ENCODE results near the gene SLC16A10. TPM values are rescaled to one million over a fixed set of nuclear protein-coding genes. Genes with fewer than 3 reads are reported as not detected.

The SLC16A10 gene
- total and polyA plus RNA-seq, 7 donors = under 0.01 to 1.2 (median 0.83) TPM

DNA sequence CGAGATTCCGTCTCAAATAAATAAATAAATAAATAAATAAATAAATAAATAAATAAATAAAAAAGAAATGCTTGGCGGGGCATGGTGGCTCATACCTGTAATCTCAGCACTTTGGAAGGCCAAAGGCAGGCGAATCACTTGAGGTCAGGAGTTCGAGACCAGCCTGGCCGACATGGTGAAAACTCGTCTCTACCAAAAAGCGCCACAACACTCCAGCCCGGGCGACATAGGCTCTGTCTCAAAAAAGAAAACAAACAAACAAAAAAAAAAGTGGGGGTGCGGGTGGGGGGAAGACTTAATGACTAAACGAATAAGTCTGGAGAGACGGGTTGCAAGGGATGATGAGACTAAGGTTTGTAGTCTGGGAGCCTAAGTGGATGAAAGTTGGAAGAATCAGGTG is 170.7 kb downstream of the SLC16A10 start:
- Histone ChIP-seq H3K9me3 (no peaks in the 10 kb centered on the region), H3K36me3 (no peaks in the 10 kb centered on the region), H3K27me3 (peaks cover 0 to 7% (median 0%) of the 10 kb centered on the region in 3 donors), H3K27ac (no peak overlapping the region), H3K4me3 (no peak overlapping the region), H3K4me1 (peaks cover 0 to 34% (median 17%) of the 10 kb centered on the region in 4 donors)
- no peak for TF ChIP-seq POLR2AphosphoS5 (IDR thresholded peaks at IDR 0.05)
- TF ChIP-seq, protein P1, sequence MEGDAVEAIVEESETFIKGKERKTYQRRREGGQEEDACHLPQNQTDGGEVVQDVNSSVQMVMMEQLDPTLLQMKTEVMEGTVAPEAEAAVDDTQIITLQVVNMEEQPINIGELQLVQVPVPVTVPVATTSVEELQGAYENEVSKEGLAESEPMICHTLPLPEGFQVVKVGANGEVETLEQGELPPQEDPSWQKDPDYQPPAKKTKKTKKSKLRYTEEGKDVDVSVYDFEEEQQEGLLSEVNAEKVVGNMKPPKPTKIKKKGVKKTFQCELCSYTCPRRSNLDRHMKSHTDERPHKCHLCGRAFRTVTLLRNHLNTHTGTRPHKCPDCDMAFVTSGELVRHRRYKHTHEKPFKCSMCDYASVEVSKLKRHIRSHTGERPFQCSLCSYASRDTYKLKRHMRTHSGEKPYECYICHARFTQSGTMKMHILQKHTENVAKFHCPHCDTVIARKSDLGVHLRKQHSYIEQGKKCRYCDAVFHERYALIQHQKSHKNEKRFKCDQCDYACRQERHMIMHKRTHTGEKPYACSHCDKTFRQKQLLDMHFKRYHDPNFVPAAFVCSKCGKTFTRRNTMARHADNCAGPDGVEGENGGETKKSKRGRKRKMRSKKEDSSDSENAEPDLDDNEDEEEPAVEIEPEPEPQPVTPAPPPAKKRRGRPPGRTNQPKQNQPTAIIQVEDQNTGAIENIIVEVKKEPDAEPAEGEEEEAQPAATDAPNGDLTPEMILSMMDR (IDR thresholded peaks at IDR 0.05) = no peak
- no peak for TF ChIP-seq POLR2A (IDR thresholded peaks at IDR 0.05)
- no peak for TF ChIP-seq EP300 (IDR thresholded peaks at IDR 0.05)
- intact Hi-C loops (cut with DNase I) = loop anchor here (2.0 to 5.0 kb wide), 4 partner anchors 223 to 739 kb away; no protein-coding TSS in a partner anchor
- WGBS, 2 donors = 92 to 93% methylated on average over 13 of the region's 13 CpGs
- peak; percentile 63 for DNase-seq

DNA sequence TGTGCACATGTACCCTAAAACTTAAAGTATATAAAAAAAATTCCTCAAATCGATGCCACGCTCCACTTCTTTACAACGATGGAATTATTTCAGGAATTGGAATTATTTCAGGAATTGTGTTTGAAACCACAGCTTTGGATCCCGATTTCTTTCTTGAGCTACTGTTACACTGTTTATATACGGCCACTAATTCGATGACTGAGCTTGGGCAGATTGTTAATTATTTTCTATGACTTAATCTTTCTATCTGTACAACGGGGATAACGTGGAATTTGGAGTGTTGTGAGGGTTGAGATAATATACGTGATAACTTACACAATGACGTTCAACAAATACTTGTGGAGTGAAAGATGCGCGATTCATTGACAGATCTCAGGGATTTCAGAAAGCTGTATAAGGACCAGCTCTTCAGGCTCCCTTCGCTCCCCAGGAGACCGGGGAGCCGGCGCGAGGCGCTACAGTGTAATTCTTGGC is 171.3 kb downstream of the SLC16A10 start:
- peak overlapping the region; percentile 90 to 95 (median 92) for H3K27ac ChIP-seq
- intact Hi-C loops (cut with DNase I) = loop anchor here (1.0 to 5.0 kb wide), 5 partner anchors 222 to 785 kb away; no protein-coding TSS in a partner anchor

DNA sequence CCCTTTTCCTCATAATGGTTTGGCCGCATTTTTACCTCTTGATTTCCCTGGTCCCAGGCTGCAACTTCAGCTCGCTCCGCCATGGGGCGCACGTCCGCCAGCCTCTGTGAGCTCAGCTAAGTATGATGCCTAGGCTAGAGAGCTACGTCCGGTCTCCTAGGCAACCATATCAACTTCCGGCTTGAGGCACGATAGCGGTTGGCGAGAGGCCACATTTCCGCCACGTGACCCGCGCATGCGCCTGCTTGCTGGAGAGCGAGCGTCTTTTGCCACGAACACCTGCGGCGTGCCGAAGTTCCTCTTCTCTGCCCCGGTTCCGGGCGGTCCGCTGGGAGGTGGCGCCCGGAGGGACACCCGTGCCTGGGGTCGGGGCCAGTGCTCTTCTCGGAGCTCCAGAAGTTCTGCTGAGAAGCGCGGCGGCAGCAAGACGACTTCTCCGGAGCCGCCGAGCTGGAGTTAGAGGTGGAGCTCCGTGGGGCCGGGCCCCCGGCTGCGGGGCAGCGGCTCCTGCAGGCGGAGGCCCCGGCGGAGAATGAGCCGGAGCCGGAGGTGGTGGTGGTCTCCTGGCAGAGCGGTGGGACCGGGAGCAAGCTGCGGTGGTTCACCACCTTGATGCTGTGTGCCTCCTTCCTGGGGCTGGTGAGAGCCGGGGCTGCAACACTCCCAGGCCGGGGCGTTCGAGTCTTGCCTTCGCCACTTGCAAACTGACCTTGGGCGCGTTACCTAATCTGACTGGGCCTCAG is 172.0 kb downstream of the SLC16A10 start:
- WGBS, 2 donors = 1% methylated on average over 59 of the region's 59 CpGs
- Histone ChIP-seq H3K36me3 (peaks cover 0 to 8% (median 0%) of the 10 kb centered on the region in 4 donors), H3K27me3 (peaks cover 0 to 6% (median 0%) of the 10 kb centered on the region in 3 donors), H3K27ac (peak overlapping the region; percentile 90 to 95 (median 92)), H3K4me3 (peak overlapping the region; percentile 76 to 89 (median 80)), H3K4me1 (peaks cover 0 to 47% (median 17%) of the 10 kb centered on the region in 4 donors), H3K9me3 (no peaks in the 10 kb centered on the region)
- TF ChIP-seq POLR2AphosphoS5 (IDR thresholded peaks at IDR 0.05) = peak; percentile 80 to 98 (median 90)
- TF ChIP-seq, protein P1 (IDR thresholded peaks at IDR 0.05) = peak; percentile 90 to 99 (median 95)
- TF ChIP-seq POLR2A (IDR thresholded peaks at IDR 0.05) = peak; percentile 44 to 67
- peak in 1 of 4 donors; percentile 53 for TF ChIP-seq EP300 (IDR thresholded peaks at IDR 0.05)
- intact Hi-C loops (cut with DNase I) = loop anchor here (1.0 to 5.0 kb wide), 5 partner anchors 222 to 784 kb away; no protein-coding TSS in a partner anchor
- peak; percentile 99 for DNase-seq

More for the DNA sequence above, 171.3 kb downstream of the SLC16A10 start:
- 17 to 23% methylated on average over 18 of the region's 18 CpGs for WGBS, 2 donors
- Histone ChIP-seq H3K36me3 (peaks cover 0 to 2% (median 0%) of the 10 kb centered on the region in 4 donors), H3K27me3 (peaks cover 0 to 7% (median 0%) of the 10 kb centered on the region in 3 donors), H3K4me3 (peak overlapping the region in 3 of 4 donors; percentile 76 to 89 (median 79)), H3K9me3 (no peaks in the 10 kb centered on the region), H3K4me1 (peaks cover 0 to 40% (median 17%) of the 10 kb centered on the region in 4 donors)
- no peak for DNase-seq
- TF ChIP-seq POLR2A (IDR thresholded peaks at IDR 0.05) = no peak
- TF ChIP-seq, protein P1 (IDR thresholded peaks at IDR 0.05) = no peak
- TF ChIP-seq EP300 (IDR thresholded peaks at IDR 0.05) = no peak
- no peak for TF ChIP-seq POLR2AphosphoS5 (IDR thresholded peaks at IDR 0.05)

DNA sequence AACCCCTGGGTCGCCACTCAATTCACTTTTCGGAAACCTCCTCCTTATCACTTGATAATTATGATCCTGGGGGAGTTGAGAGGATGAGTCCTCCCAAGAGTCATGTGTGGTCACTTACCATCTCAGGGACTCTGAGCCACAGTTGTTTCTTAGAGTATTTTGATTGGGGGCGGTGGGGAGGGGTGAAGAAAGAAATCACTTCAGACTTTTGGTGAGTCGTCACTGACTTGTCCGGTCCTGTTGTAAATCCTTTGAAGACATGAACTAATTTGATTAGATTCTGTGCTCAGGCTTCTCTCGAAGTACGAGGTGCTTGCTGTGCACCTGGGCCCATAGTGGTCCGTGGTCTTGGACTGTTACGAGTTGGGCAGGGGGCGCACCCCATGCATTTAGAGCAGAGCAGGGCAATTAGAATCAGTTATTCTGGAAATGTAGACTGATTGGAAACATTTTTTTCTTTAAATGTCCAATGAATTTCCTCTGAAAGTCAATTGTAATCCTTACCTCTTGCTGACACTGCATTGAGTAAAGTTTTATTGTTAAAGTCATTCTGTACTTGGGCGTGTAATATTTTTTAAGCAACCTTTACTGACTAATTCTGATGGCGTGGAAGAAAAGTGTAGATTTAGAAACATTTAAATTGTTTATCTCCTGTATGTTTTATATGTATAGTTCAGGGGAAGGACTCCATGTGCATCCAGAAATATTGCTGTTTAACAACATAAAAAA is 173.4 kb downstream of the SLC16A10 start:
- intact Hi-C loops (cut with DNase I) = loop anchor here (10.0 kb wide), 1 partner anchor 84 kb away; no protein-coding TSS in a partner anchor
- H3K27ac ChIP-seq = no peak overlapping the region
- WGBS, 2 donors = 87 to 93% methylated on average over 12 of the region's 12 CpGs
- no peaks in the 10 kb centered on the region for H3K9me3 ChIP-seq
- DNase-seq = no peak
- no peak overlapping the region for H3K4me3 ChIP-seq
- H3K4me1 ChIP-seq = peaks cover 0 to 49% (median 17%) of the 10 kb centered on the region in 4 donors
- H3K36me3 ChIP-seq = peaks cover 0 to 23% (median 0%) of the 10 kb centered on the region in 4 donors
- no peaks in the 10 kb centered on the region for H3K27me3 ChIP-seq
- TF ChIP-seq, protein P1 (IDR thresholded peaks at IDR 0.05) = no peak
- TF ChIP-seq POLR2A (IDR thresholded peaks at IDR 0.05) (no peak), POLR2AphosphoS5 (IDR thresholded peaks at IDR 0.05) (no peak), EP300 (IDR thresholded peaks at IDR 0.05) (no peak)

Data from sigmoid colon (tissue), 7 donors.